Epithelial cell of proximal tubule (primary cell): ENCODE measurements around the gene SYNJ2. TPM values are rescaled to one million over a fixed set of nuclear protein-coding genes. Genes with fewer than 3 reads are reported as not detected.

Experiments
- DNase-seq: peaks from one replicate; pipeline ENCODE4 v3.0.0-alpha.2; 2011; ENCODE audit warnings: low read depth
- H3K4me3 ChIP-seq: 2 replicates; pipeline ENCODE4 v1.5.1; 2011; ENCODE audit warnings: low read depth, mild to moderate bottlenecking, low read length
- total RNA-seq: library from RNA; depleted of rRNA; stranded (reverse); fragments of >200 nt; gene quantifications from 2 replicates; pipeline ENCODE4 v1.2.3, GENCODE V29; 2015
- TF ChIP-seq, protein P1 (sequence below): conservative IDR thresholded peaks from 2 replicates; pipeline ENCODE4 v1.5.1; 2012; ENCODE audit warnings: low read depth, mild to moderate bottlenecking, low read length

The SYNJ2 gene
- total RNA-seq, 1 donor from 2014 or later, result 19.1 TPM

DNA sequence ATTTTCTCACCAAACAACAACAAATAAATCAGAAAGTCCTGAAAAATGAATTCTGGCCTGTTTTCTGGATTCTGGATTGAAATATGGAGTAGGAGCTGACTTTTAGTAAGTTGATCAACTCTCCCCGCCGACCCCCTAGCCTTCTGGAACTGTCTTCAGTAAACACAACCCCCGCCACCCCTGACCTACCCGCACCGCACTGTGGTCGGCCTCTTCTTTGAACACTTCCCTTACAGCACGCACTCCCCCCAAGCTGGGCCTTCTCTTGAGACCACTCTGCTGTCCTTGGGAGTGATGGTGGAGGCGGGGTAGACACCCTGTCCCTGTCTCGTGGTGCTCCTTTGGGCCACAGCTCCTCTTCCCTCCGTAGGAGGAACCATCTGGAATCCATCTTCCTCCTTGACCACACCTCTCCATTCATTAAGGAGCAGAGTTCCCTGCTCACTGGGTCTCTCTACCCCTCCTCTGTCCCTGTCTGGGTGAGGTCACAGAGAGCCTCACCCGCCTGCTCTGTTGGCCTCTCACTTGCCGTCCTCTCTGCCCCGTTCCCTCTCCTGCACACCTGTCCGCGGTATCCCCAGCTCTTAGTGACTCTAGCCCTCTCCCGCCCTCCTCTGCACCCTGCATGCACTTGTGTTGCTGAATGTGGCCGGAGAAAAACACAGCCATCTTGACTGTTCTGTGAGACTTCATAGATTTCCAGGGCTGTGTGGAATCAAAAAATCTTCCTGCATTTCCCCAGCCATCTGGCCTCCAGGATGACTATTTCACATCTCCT lies 19.1 kb downstream of the SYNJ2 start:
- TF ChIP-seq, protein P1, sequence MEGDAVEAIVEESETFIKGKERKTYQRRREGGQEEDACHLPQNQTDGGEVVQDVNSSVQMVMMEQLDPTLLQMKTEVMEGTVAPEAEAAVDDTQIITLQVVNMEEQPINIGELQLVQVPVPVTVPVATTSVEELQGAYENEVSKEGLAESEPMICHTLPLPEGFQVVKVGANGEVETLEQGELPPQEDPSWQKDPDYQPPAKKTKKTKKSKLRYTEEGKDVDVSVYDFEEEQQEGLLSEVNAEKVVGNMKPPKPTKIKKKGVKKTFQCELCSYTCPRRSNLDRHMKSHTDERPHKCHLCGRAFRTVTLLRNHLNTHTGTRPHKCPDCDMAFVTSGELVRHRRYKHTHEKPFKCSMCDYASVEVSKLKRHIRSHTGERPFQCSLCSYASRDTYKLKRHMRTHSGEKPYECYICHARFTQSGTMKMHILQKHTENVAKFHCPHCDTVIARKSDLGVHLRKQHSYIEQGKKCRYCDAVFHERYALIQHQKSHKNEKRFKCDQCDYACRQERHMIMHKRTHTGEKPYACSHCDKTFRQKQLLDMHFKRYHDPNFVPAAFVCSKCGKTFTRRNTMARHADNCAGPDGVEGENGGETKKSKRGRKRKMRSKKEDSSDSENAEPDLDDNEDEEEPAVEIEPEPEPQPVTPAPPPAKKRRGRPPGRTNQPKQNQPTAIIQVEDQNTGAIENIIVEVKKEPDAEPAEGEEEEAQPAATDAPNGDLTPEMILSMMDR, result no peak
- H3K4me3 ChIP-seq, result no peak overlapping the region
- DNase-seq, result no peak

DNA sequence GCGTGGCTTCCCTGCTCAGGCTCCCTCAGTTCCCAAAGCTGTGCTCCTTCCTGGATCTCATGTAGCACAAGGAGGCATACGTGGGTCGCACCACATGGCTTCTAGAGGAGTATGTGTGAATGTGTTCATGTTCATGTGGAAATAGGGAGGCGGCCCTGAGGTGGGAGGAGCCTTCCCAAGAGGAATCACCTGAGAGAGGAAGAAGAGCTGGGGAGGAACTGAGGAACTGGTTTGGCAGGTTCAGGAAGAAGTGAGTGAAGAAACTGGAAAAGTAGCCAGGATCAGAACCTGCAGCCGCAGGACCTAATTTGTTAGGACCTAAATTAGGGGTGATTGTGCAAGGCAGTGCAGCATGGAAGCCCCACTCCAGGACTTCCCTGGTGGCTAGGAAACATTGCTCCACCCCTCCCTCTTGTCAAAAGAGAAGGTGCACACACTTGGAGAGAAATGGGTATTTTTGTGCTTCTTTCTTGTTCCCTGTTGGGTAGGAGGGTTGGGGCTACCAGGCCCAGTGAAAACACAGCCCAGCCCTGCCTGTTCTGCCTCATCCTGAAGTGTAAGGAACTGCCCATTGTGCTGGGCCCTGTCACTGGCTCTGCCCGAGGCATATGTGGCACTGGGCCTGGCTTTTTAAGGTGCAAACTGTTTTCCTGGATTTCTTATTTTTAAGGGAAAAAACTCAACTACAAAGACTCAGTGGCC lies 20.7 kb downstream of the SYNJ2 start:
- TF ChIP-seq, protein P1, result no peak
- H3K4me3 ChIP-seq, result no peak overlapping the region
- no peak for DNase-seq

DNA sequence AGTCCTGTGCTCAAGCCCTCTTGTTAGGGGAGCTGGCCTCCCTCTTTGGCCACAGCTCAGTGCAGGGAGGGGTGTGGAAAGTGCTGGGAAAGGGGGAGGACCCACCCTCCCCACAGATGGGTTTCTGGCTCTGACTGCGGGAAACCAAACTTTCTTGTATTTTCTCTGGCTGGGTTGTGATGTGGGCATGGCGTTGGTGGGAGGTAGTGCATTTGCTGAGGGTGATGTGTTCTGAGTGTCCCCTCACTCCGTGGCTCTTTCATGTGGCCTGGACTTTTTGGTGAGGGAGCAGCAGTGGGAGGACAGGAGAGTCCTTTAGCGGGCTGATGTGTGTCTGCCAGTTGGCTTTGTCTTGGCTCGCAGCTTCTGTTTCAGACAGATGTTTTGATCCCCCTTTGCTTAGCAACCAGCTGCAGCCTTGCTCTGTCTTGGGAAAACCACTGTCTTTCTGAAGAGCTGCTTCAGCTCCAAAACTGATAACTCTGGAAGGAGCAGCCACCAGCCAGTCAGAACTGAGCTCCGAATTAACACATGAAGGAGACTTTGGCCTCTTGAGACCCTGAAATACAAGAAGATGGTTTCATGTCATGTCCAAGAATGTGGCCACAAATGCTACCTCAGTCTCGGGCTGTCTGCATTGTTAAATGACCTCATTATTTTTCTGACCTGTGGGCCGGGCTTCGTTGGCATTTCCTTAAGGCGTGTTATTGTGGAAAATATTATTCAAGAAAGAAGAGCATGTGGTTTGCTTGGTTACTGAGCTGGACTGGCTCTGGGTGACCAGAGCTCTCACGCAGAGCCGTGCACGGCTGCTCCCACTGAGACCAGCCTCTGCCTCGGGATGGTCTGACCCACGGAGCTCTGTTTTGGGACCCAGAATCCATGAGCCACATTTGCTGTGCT lies 21.5 kb downstream of the SYNJ2 start:
- no peak overlapping the region for H3K4me3 ChIP-seq
- DNase-seq, result no peak
- TF ChIP-seq, protein P1, result no peak

DNA sequence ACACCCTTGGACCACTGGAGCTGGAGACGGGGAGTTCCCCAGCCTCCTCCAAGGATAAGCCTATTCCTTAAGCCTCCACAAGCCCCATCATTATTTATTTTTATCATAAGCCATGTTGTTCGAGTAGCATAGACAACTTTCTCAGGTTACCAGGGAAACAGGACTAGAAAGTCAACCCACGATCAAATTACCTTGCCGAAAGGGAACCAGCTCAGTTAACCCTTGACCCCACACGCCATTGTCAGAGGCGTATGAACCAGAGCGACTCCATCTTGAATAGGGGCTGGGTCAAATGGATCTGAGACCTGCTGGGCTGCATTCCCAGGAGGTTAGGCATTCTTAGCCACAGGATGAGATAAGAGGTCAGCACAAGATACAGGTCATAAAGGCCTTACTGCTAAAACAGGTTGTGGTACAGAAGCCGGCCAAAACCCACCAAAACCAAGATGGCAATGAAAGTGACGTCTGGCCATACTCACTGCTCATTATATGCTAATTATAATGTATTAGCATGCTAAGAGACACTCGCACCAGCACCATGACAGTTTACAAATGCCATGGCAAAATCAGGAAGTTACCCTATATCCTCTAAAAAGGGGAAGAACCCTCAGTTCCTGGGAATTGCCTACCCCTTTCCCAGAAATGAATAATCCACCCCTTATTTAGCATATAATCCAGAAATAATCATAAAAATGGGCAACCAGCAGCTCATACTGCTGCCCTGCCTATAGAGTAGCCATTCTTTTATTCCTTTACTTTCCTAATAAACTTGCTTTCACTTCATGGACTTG lies 22.4 kb downstream of the SYNJ2 start:
- TF ChIP-seq, protein P1, result no peak
- DNase-seq, result no peak
- no peak overlapping the region for H3K4me3 ChIP-seq

DNA sequence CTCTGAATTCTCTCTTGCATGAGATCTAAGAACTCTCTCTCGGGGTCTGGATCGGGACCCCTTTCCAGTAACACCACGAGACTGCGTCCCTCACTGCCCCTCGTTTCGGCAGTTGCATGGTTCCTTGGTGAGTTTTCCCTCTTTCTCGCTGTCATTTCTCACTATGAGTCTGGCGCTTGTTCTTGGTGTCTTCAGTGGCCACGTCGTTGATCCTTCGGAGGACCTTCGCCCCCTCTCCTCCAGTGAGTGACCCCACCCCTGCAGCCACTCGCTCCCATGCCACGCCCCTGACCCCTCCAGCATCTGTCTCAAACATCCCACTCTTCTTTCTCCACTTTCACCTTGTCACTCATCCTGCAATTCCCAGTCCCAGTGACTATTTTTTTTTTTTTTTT lies 23.0 kb downstream of the SYNJ2 start:
- TF ChIP-seq, protein P1, result no peak
- H3K4me3 ChIP-seq, result no peak overlapping the region
- no peak for DNase-seq

DNA sequence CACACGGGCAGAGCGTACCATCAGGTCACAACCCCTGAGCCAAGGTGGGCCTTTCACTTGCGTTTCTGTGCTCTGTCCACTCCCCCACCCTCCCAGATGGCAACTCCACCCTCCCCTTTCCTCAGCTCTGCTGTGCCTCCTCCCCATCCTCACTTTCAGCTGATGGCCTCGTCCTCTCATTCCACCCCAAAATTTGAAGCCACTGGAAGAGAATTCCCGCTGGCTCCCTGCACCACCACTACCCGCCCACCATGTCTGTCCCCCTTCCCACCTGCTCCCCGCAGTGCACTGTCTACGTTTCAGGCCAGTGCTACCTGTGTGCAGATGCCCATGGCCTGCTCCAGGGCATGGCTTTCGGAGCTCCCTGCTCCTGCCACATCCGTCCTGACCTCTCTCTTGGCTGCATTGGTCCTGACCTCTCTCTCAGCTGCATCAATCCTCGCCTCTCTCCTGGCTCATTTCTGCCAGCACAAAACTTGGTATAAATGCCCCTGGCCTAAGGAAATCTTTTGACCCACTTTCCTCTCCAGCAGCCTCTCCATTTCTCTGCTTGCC lies 24.0 kb downstream of the SYNJ2 start:
- TF ChIP-seq, protein P1, result no peak
- H3K4me3 ChIP-seq, result no peak overlapping the region
- DNase-seq, result no peak
